Astrocyte (in vitro differentiated cells and primary cell): ENCODE results near the gene BIRC7. TPM values are rescaled to one million over a fixed set of nuclear protein-coding genes. Genes with fewer than 3 reads are reported as not detected.

Experiments
- DNase-seq: peaks from one replicate; pipeline ENCODE4 v3.0.0-alpha.2; 2010; ENCODE audit warnings: low read depth
- FAIRE-seq: peaks from 2 replicates; lab custom pipeline; 2011; peaks lifted over from hg19 to GRCh38; lab: Jason Lieb, UNC
- H2AFZ ChIP-seq: 2 replicates; pipeline ENCODE4 v1.6.0; 2012; ENCODE audit warnings: low read depth, low read length, inconsistent platforms
- H3K27ac ChIP-seq: 2 replicates; pipeline ENCODE4 v1.5.1; 2011; ENCODE audit warnings: low read depth, low read length, inconsistent platforms
- H3K27me3 ChIP-seq: 2 replicates; pipeline ENCODE4 v1.6.0; 2011; ENCODE audit warnings: low read length, inconsistent platforms; ENCODE audit not compliant: insufficient read depth
- H3K36me3 ChIP-seq: 2 replicates; pipeline ENCODE4 v1.5.1; 2011; ENCODE audit warnings: low read length, inconsistent platforms; ENCODE audit not compliant: insufficient read depth
- H3K4me1 ChIP-seq: 2 replicates; pipeline ENCODE4 v1.5.1; 2011; ENCODE audit warnings: low read length, inconsistent platforms; ENCODE audit not compliant: insufficient read depth
- H3K4me2 ChIP-seq: 2 replicates; pipeline ENCODE4 v1.6.0; 2012; ENCODE audit warnings: low read length, inconsistent platforms
- H3K4me3 ChIP-seq: 2 replicates; pipeline ENCODE4 v1.5.1; 2011; ENCODE audit warnings: low read depth, mild to moderate bottlenecking, low read length, inconsistent platforms; ENCODE audit not compliant: insufficient read depth
- H3K79me2 ChIP-seq: 2 replicates; pipeline ENCODE4 v1.6.0; 2012; ENCODE audit warnings: mild to moderate bottlenecking, low read length, inconsistent platforms; ENCODE audit not compliant: insufficient read depth
- H3K9ac ChIP-seq: 2 replicates; pipeline ENCODE4 v1.6.0; 2012; ENCODE audit warnings: mild to moderate bottlenecking, low read length, inconsistent platforms
- H3K9me3 ChIP-seq: 2 replicates; pipeline ENCODE4 v1.5.1; 2012; ENCODE audit warnings: low read depth, mild to moderate bottlenecking, low read length, inconsistent platforms; ENCODE audit not compliant: insufficient read depth
- H4K20me1 ChIP-seq: 2 replicates; pipeline ENCODE4 v1.6.0; 2012; ENCODE audit warnings: low read length, inconsistent platforms; ENCODE audit not compliant: insufficient read depth
- H3K27ac Mint-ChIP-seq: one replicate; pipeline ENCODE4 v1.8.0; 2021; ENCODE audit warnings: mild to moderate bottlenecking, mixed read lengths; ENCODE audit not compliant: unreplicated experiment
- H3K27me3 Mint-ChIP-seq: one replicate; pipeline ENCODE4 v1.8.0; 2021; ENCODE audit warnings: low read depth, mixed read lengths; ENCODE audit not compliant: unreplicated experiment
- H3K36me3 Mint-ChIP-seq: one replicate; pipeline ENCODE4 v1.8.0; 2021; ENCODE audit warnings: low read depth, mixed read lengths; ENCODE audit not compliant: unreplicated experiment
- H3K4me1 Mint-ChIP-seq: one replicate; pipeline ENCODE4 v1.8.0; 2021; ENCODE audit warnings: low read depth, mixed read lengths; ENCODE audit not compliant: unreplicated experiment
- H3K4me3 Mint-ChIP-seq: one replicate; pipeline ENCODE4 v1.8.0; 2021; ENCODE audit warnings: mild to moderate bottlenecking, moderate library complexity, mixed read lengths; ENCODE audit not compliant: unreplicated experiment
- H3K9me3 Mint-ChIP-seq: one replicate; pipeline ENCODE4 v1.8.0; 2021; ENCODE audit warnings: mild to moderate bottlenecking, mixed read lengths; ENCODE audit not compliant: unreplicated experiment
- EZH2 ChIP-seq: IDR thresholded peaks from 2 replicates; pipeline ENCODE4 v1.6.1; 2012; ENCODE audit warnings: mild to moderate bottlenecking, low read length, inconsistent platforms; ENCODE audit not compliant: insufficient read depth
- total RNA-seq: library from RNA; stranded (reverse); gene quantifications from 2 replicates; pipeline ENCODE4 v1.2.1, GENCODE V29; 2021
- TF ChIP-seq, protein P1 (sequence below): IDR thresholded peaks from 2 replicates; pipeline ENCODE4 v1.5.1; 2011; ENCODE audit warnings: low read depth, mild to moderate bottlenecking, inconsistent platforms, low read length, moderate library complexity; ENCODE audit not compliant: insufficient read depth

Gene BIRC7
- total RNA-seq, 1 donor from 2014 or later = 3.3 TPM

DNA sequence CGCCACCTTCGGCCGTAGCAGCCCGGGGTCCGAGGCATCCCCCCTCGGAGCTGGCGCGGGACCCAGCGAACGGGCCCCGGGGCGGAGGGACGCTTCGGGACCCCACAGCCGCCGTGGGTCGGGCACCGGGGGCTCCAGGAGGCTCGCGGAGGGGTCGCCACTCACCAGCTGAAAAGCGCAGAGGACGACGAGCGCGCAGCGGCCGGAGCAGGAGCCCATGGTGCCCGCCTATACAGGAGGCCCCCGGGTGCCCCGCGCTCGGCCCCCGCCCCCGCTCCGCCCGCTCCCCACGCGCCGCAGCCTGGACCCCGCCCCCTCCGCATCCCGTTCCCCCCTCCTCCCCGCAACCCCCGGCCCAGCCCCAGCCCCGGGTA lies 18.5 kb downstream of the BIRC7 start, which contains the start of gene NKAIN4:
Gene NKAIN4, minus strand, starts transcription at position 232 of the 374 bp plus-strand sequence. Its CDS starts 13 bp downstream, at position 219.
- no peak for FAIRE-seq

DNA sequence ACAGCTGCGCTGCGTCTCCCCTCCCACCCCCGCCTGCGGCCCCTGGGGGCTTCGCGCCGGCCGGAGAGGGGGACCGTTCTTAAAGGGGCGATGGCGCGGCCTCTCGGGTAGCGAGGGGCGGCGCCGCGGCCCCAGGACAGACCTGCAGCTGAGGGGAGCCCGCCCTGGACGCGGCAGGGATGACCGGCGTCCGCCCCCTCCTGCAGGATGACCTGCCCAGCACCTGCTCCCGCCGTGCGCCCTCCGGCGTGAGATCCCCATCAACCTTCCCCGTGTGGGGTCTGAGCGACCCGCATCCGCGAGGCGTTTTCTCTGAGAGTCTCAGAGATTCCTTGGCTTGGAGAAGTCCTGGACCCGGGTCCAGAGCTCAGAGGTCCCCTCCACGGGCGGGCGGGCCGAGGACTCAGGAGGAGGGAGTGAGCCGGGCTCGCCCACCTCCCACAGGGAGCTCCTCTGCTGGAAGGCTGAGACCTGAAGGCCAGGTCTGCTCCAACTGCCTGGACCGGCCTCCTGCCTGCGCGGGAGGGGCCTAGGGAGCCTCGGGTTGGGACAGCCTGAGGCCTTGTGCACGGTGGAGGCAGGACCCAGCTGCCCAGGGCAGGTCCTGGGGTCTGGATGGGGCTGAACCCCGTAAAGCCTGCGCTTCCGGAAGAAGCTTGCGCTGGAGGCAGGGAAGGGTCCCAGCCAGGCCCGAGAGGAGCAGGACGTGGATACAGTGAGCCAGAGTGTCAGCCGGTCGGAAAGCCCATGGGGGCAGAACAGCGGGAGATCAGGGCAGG lies 19.1 kb downstream of the BIRC7 start:
- no peaks in the 10 kb centered on the region for H3K36me3 ChIP-seq
- Mint-ChIP-seq H3K27me3 (peaks cover 6% of the 10 kb centered on the region), H3K27ac (peak overlapping the region; percentile 53), H3K36me3 (peaks cover 25% of the 10 kb centered on the region), H3K4me1 (peaks cover 40% of the 10 kb centered on the region), H3K9me3 (peaks cover 11% of the 10 kb centered on the region), H3K4me3 (peak overlapping the region; percentile 83)
- H3K4me3 ChIP-seq = no peak overlapping the region
- peaks cover 6% of the 10 kb centered on the region for H3K4me1 ChIP-seq
- peaks cover 6% of the 10 kb centered on the region for H4K20me1 ChIP-seq
- peak overlapping the region; percentile 50 for H3K4me2 ChIP-seq
- no peak overlapping the region for H2AFZ ChIP-seq
- no peak overlapping the region for H3K27ac ChIP-seq
- H3K27me3 ChIP-seq = peaks cover 28% of the 10 kb centered on the region
- TF ChIP-seq, protein P1, sequence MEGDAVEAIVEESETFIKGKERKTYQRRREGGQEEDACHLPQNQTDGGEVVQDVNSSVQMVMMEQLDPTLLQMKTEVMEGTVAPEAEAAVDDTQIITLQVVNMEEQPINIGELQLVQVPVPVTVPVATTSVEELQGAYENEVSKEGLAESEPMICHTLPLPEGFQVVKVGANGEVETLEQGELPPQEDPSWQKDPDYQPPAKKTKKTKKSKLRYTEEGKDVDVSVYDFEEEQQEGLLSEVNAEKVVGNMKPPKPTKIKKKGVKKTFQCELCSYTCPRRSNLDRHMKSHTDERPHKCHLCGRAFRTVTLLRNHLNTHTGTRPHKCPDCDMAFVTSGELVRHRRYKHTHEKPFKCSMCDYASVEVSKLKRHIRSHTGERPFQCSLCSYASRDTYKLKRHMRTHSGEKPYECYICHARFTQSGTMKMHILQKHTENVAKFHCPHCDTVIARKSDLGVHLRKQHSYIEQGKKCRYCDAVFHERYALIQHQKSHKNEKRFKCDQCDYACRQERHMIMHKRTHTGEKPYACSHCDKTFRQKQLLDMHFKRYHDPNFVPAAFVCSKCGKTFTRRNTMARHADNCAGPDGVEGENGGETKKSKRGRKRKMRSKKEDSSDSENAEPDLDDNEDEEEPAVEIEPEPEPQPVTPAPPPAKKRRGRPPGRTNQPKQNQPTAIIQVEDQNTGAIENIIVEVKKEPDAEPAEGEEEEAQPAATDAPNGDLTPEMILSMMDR = no peak
- peak; percentile 76 for TF ChIP-seq EZH2
- H3K9me3 ChIP-seq = no peaks in the 10 kb centered on the region
- FAIRE-seq (no peak), DNase-seq (no peak)
- H3K79me2 ChIP-seq = no peaks in the 10 kb centered on the region
- H3K9ac ChIP-seq = peak overlapping the region; percentile 23

More for the DNA sequence above, 18.5 kb downstream of the BIRC7 start, which contains the start of gene NKAIN4:
- Mint-ChIP-seq H3K27ac (peak within 1 kb of the TSS; percentile 84), H3K4me1 (peaks cover 42% of the 10 kb centered on the region), H3K4me3 (peak within 1 kb of the TSS; percentile 93), H3K9me3 (peaks cover 9% of the 10 kb centered on the region), H3K27me3 (peaks cover 6% of the 10 kb centered on the region), H3K36me3 (peaks cover 28% of the 10 kb centered on the region)
- Histone ChIP-seq H3K27me3 (peaks cover 28% of the 10 kb centered on the region), H3K27ac (no peak within 1 kb of the TSS), H3K9me3 (no peaks in the 10 kb centered on the region), H3K4me1 (peaks cover 6% of the 10 kb centered on the region), H3K79me2 (no peaks in the 10 kb centered on the region), H2AFZ (no peak within 1 kb of the TSS), H3K4me2 (peak within 1 kb of the TSS; percentile 75), H4K20me1 (peaks cover 6% of the 10 kb centered on the region), H3K36me3 (no peaks in the 10 kb centered on the region), H3K4me3 (no peak within 1 kb of the TSS), H3K9ac (peak within 1 kb of the TSS; percentile 23)
- no peak for DNase-seq
- TF ChIP-seq, protein P1 = no peak
- TF ChIP-seq EZH2 = peak; percentile 8
